Measurements from ENCODE around the gene BPIFB4.

Gene BPIFB4

GRCh38 chr20:33062105-33062824 is 17.2 kb upstream of the BPIFB4 start:
- DNase-seq, result no peak

- DNase-seq, result no peak
These were observed 16.7 kb upstream of the BPIFB4 start for GRCh38 chr20:33062825-33063149.

- DNase-seq, result no peak
These were observed 16.2 kb upstream of the BPIFB4 start for GRCh38 chr20:33063271-33063670.

- no peak for DNase-seq
These were observed 14.7 kb upstream of the BPIFB4 start for GRCh38 chr20:33064572-33065287.

- no peak for DNase-seq
These were observed 13.7 kb upstream of the BPIFB4 start for GRCh38 chr20:33065785-33066184.

GRCh38 chr20:33067806-33068205 is 11.6 kb upstream of the BPIFB4 start:
- DNase-seq, result peak in 1 of 3 donors; percentile 17

GRCh38 chr20:33068251-33068939 is 11.0 kb upstream of the BPIFB4 start:
- DNase-seq, result no peak

GRCh38 chr20:33069673-33070072 is 9.8 kb upstream of the BPIFB4 start:
- DNase-seq, result no peak

GRCh38 chr20:33070111-33071053 is 9.1 kb upstream of the BPIFB4 start:
- DNase-seq, result no peak

GRCh38 chr20:33071198-33071597 is 8.2 kb upstream of the BPIFB4 start:
- no peak for DNase-seq

- DNase-seq, result no peak
These were observed 7.1 kb upstream of the BPIFB4 start for GRCh38 chr20:33072362-33072761.

- DNase-seq, result no peak
These were observed 6.6 kb upstream of the BPIFB4 start for GRCh38 chr20:33072813-33073212.

GRCh38 chr20:33074675-33075074 is 4.8 kb upstream of the BPIFB4 start:
- no peak for DNase-seq

GRCh38 chr20:33075281-33075680 is 4.2 kb upstream of the BPIFB4 start:
- no peak for DNase-seq

GRCh38 chr20:33076662-33077372 is 2.6 kb upstream of the BPIFB4 start:
- DNase-seq, result peak; percentile 48 to 60 (median 56)

GRCh38 chr20:33081411-33082154 is 2.1 kb downstream of the BPIFB4 start:
- DNase-seq, result peak; percentile 14 to 38 (median 21)

- DNase-seq, result no peak
These were observed 3.1 kb downstream of the BPIFB4 start for GRCh38 chr20:33082546-33082945.

- no peak for DNase-seq
These were observed 4.3 kb downstream of the BPIFB4 start for GRCh38 chr20:33083544-33084340.

- DNase-seq, result no peak
These were observed 5.3 kb downstream of the BPIFB4 start for GRCh38 chr20:33084722-33085121.

GRCh38 chr20:33086052-33086722 is 6.7 kb downstream of the BPIFB4 start:
- no peak for DNase-seq

Measured in suppressor macrophage treated with lipopolysaccharide for 1 hour (primary cell).